HCT116 (cell line): Measurements from ENCODE around the gene TCF15.

Experiments used
- CTCF ChIP-seq, 3 experiments: fragments of 200-600 bp in 1 of 3; sonication (generic) in 1 of 3; IDR thresholded peaks in 2 of 3; conservative IDR thresholded peaks in 1 of 3; 2 replicates each; pipeline ENCODE4 v1.5.1; 2012 to 2017; ENCODE audit warnings: low read depth in 2 of 3, low read length in 2 of 3, antibody characterized with exemption in 1 of 3, borderline replicate concordance in 1 of 3, control low read depth in 1 of 3, mild to moderate bottlenecking in 1 of 3, mixed read lengths in 1 of 3, mixed run types in 1 of 3, moderate library complexity in 1 of 3; ENCODE audit not compliant: insufficient read depth in 1 of 3
- EZH2 ChIP-seq: fragments of 200-600 bp; sonication (generic); IDR thresholded peaks from 2 replicates; pipeline ENCODE4 v1.6.1; 2017; ENCODE audit warnings: antibody characterized with exemption, mixed run types
- JUND ChIP-seq: IDR thresholded peaks from 2 replicates; pipeline ENCODE4 v1.6.1; 2012
- POLR2A ChIP-seq: IDR thresholded peaks from 2 replicates; pipeline ENCODE4 v1.7.0; 2011; ENCODE audit warnings: borderline replicate concordance; ENCODE audit not compliant: insufficient read depth, insufficient read length; ENCODE audit errors: extremely low read depth
- REST ChIP-seq: IDR thresholded peaks from 2 replicates; pipeline ENCODE4 v1.6.1; 2012; ENCODE audit warnings: low read depth
- YY1 ChIP-seq: IDR thresholded peaks from 2 replicates; pipeline ENCODE4 v1.6.1; 2011; ENCODE audit warnings: low read length, low read depth, moderate library complexity, mild to moderate bottlenecking; ENCODE audit not compliant: insufficient replicate concordance; ENCODE audit errors: extremely low read depth

GRCh38 chr20:650281-650680 is 40.2 kb upstream of the TCF15 start:
- no peak for TF ChIP-seq CTCF (IDR thresholded peaks at IDR 0.05 in 2 of 3, conservative IDR thresholded peaks at IDR 0.05 in 1 of 3; ENCODE audit: borderline replicate concordance in 1 of 3, insufficient read depth in 1 of 3, low read depth in 2 of 3, low read length in 2 of 3)
- TF ChIP-seq JUND = no peak
- TF ChIP-seq YY1 = no peak
- no peak for TF ChIP-seq POLR2A
- TF ChIP-seq EZH2 = no peak
- TF ChIP-seq REST = no peak
